Endodermal cell (in vitro differentiated cells): ENCODE data around the gene RBFA. TPM values are rescaled to one million over a fixed set of nuclear protein-coding genes. Genes with fewer than 3 reads are reported as not detected.

Experiments
- DNase-seq: peaks from one replicate; pipeline ENCODE4 v3.0.0-alpha.2; 2017
- H3K27ac ChIP-seq: 2 replicates; pipeline ENCODE4 v1.5.1; 2013; ENCODE audit warnings: mild to moderate bottlenecking, low read depth, low read length, moderate library complexity
- H3K27me3 ChIP-seq: 2 replicates; pipeline ENCODE4 v1.6.1; 2013; ENCODE audit warnings: mild to moderate bottlenecking, low read length, moderate library complexity; ENCODE audit not compliant: insufficient read depth, control insufficient read depth, poor library complexity, severe bottlenecking
- H3K36me3 ChIP-seq: 2 replicates; pipeline ENCODE4 v1.7.0; 2013; ENCODE audit warnings: mild to moderate bottlenecking, low read length, moderate library complexity; ENCODE audit not compliant: control insufficient read depth, insufficient read depth
- H3K4me1 ChIP-seq: one replicate; pipeline ENCODE4 v1.7.0; 2013; ENCODE audit warnings: low read length; ENCODE audit not compliant: control insufficient read depth, insufficient read depth
- H3K4me3 ChIP-seq: 2 replicates; pipeline ENCODE4 v1.5.1; 2013; ENCODE audit warnings: mild to moderate bottlenecking, low read length, moderate library complexity
- H3K9ac ChIP-seq: 2 replicates; pipeline ENCODE4 v1.6.1; 2013; ENCODE audit warnings: mild to moderate bottlenecking, low read length, moderate library complexity; ENCODE audit not compliant: poor library complexity, severe bottlenecking; ENCODE audit errors: extremely low read depth
- H3K9me3 ChIP-seq: 2 replicates; pipeline ENCODE4 v1.6.1; 2013; ENCODE audit warnings: mild to moderate bottlenecking, low read length, moderate library complexity; ENCODE audit not compliant: control insufficient read depth
- H3K27ac Mint-ChIP-seq: 2 replicates; pipeline ENCODE4 v1.8.0; 2020; ENCODE audit warnings: mixed read lengths
- H3K27me3 Mint-ChIP-seq: 2 replicates; pipeline ENCODE4 v1.8.0; 2021; ENCODE audit warnings: mild to moderate bottlenecking, mixed read lengths; ENCODE audit not compliant: insufficient read depth
- H3K36me3 Mint-ChIP-seq: 2 replicates; pipeline ENCODE4 v1.8.0; 2020; ENCODE audit warnings: low read depth, mixed read lengths
- H3K4me1 Mint-ChIP-seq: 2 replicates; pipeline ENCODE4 v1.8.0; 2020; ENCODE audit warnings: mixed read lengths
- H3K4me3 Mint-ChIP-seq: 2 replicates; pipeline ENCODE4 v1.8.0; 2020; ENCODE audit warnings: mild to moderate bottlenecking, moderate library complexity, mixed read lengths
- H3K9me3 Mint-ChIP-seq: 2 replicates; pipeline ENCODE4 v1.8.0; 2020; ENCODE audit warnings: mild to moderate bottlenecking, mixed read lengths
- CTCF ChIP-seq: fragments of 200-600 bp; sonication (generic); conservative IDR thresholded peaks from 2 replicates; pipeline ENCODE4 v1.5.0; 2021; ENCODE audit warnings: antibody characterized with exemption, mild to moderate bottlenecking
- WGBS, 2 experiments: methylation state at CpG; one replicate each; pipeline versions ENCODE4 v1.1.5 to v1.1.7; 2013; ENCODE audit warnings: missing lambda C conversion rate in 2 of 2, mixed read lengths in 1 of 2; ENCODE audit not compliant: insufficient coverage in 1 of 2, insufficient read length in 1 of 2; 5-methylcytosine and 5-hydroxymethylcytosine counted together
- total RNA-seq, 2 donors: library from RNA; stranded (reverse); fragmentation: NEBNext Ultra II Directional in 1 of 2; extraction: Animal tissue kit (Norgen Biotek cat#: 25700) in 1 of 2; gene quantifications; 2 replicates in 1 of 2; 3 replicates in 1 of 2; pipeline ENCODE4 v1.2.1, GENCODE V29; 2021

The RBFA gene
- total RNA-seq, 2 donors from 2014 or later: 16.6 to 27.6 TPM

GRCh38 chr18:80065705-80066104 lies 31.5 kb downstream of the RBFA start:
- no peak overlapping the region for H3K9ac ChIP-seq
- Mint-ChIP-seq H3K4me3 (no peak overlapping the region), H3K36me3 (peaks cover under 1% of the 10 kb centered on the region), H3K27me3 (no peaks in the 10 kb centered on the region), H3K9me3 (peaks cover 37% of the 10 kb centered on the region), H3K4me1 (peaks cover 5% of the 10 kb centered on the region), H3K27ac (no peak overlapping the region)
- no peaks in the 10 kb centered on the region for H3K4me1 ChIP-seq
- H3K27ac ChIP-seq: no peak overlapping the region
- DNase-seq: no peak
- H3K36me3 ChIP-seq: no peaks in the 10 kb centered on the region
- peaks cover 24% of the 10 kb centered on the region for H3K9me3 ChIP-seq
- 91 to 96% methylated on average over 5 to 9 of the region's 9 CpGs for WGBS, 2 experiments
- TF ChIP-seq CTCF: no peak
- H3K27me3 ChIP-seq: no peaks in the 10 kb centered on the region
- no peak overlapping the region for H3K4me3 ChIP-seq

GRCh38 chr18:80067321-80067720 lies 33.1 kb downstream of the RBFA start:
- no peak overlapping the region for H3K9ac ChIP-seq
- Mint-ChIP-seq H3K4me1 (peaks cover 5% of the 10 kb centered on the region), H3K27me3 (no peaks in the 10 kb centered on the region), H3K4me3 (no peak overlapping the region), H3K9me3 (peaks cover 25% of the 10 kb centered on the region), H3K27ac (no peak overlapping the region), H3K36me3 (peaks cover 1% of the 10 kb centered on the region)
- no peak overlapping the region for H3K27ac ChIP-seq
- no peaks in the 10 kb centered on the region for H3K36me3 ChIP-seq
- no peaks in the 10 kb centered on the region for H3K4me1 ChIP-seq
- no peaks in the 10 kb centered on the region for H3K27me3 ChIP-seq
- H3K4me3 ChIP-seq: no peak overlapping the region
- WGBS, 2 experiments: 91 to 93% methylated on average over 5 to 8 of the region's 8 CpGs
- H3K9me3 ChIP-seq: peaks cover 12% of the 10 kb centered on the region
- no peak for TF ChIP-seq CTCF
- DNase-seq: no peak

GRCh38 chr18:80067897-80068296 lies 33.7 kb downstream of the RBFA start:
- peaks cover 5% of the 10 kb centered on the region for H3K4me1 Mint-ChIP-seq
- no peak overlapping the region for H3K9ac ChIP-seq
- H3K27me3 ChIP-seq: no peaks in the 10 kb centered on the region
- 82 to 94% methylated on average over 5 to 10 of the region's 10 CpGs for WGBS, 2 experiments
- peaks cover 6% of the 10 kb centered on the region for H3K9me3 ChIP-seq
- no peak for TF ChIP-seq CTCF
- H3K4me3 Mint-ChIP-seq: no peak overlapping the region
- no peak overlapping the region for H3K4me3 ChIP-seq
- H3K27ac ChIP-seq: no peak overlapping the region
- no peaks in the 10 kb centered on the region for H3K36me3 ChIP-seq
- no peaks in the 10 kb centered on the region for H3K27me3 Mint-ChIP-seq
- no peak for DNase-seq
- H3K27ac Mint-ChIP-seq: no peak overlapping the region
- H3K9me3 Mint-ChIP-seq: peaks cover 19% of the 10 kb centered on the region
- peaks cover 1% of the 10 kb centered on the region for H3K36me3 Mint-ChIP-seq
- no peaks in the 10 kb centered on the region for H3K4me1 ChIP-seq
